ENCODE measurements around the gene ANKK1. TPM values are rescaled to one million over a fixed set of nuclear protein-coding genes. Genes with fewer than 3 reads are reported as not detected.

The ANKK1 gene, protein sequence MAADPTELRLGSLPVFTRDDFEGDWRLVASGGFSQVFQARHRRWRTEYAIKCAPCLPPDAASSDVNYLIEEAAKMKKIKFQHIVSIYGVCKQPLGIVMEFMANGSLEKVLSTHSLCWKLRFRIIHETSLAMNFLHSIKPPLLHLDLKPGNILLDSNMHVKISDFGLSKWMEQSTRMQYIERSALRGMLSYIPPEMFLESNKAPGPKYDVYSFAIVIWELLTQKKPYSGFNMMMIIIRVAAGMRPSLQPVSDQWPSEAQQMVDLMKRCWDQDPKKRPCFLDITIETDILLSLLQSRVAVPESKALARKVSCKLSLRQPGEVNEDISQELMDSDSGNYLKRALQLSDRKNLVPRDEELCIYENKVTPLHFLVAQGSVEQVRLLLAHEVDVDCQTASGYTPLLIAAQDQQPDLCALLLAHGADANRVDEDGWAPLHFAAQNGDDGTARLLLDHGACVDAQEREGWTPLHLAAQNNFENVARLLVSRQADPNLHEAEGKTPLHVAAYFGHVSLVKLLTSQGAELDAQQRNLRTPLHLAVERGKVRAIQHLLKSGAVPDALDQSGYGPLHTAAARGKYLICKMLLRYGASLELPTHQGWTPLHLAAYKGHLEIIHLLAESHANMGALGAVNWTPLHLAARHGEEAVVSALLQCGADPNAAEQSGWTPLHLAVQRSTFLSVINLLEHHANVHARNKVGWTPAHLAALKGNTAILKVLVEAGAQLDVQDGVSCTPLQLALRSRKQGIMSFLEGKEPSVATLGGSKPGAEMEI
- polyA plus RNA-seq (ENCODE audit: insufficient read length in 10 of 10) = under 1 TPM in 8 of 10 donors, not detected in 2; 0.09 to 0.48 (median 0.22) TPM
- long read RNA-seq, donor 1 = 0 reads
- long read RNA-seq, donor 2 = 0 reads
- long read RNA-seq, donor 3 = 0 reads
- long read RNA-seq, donor 4 = 0 reads
- long read RNA-seq, donor 5 = 0 reads
- long read RNA-seq, donor 6 = 0 reads
- long read RNA-seq, donor 7 = 0 reads
- long read RNA-seq, donor 8 = 0 reads
- long read RNA-seq, donor 9 = 0 reads

DNA sequence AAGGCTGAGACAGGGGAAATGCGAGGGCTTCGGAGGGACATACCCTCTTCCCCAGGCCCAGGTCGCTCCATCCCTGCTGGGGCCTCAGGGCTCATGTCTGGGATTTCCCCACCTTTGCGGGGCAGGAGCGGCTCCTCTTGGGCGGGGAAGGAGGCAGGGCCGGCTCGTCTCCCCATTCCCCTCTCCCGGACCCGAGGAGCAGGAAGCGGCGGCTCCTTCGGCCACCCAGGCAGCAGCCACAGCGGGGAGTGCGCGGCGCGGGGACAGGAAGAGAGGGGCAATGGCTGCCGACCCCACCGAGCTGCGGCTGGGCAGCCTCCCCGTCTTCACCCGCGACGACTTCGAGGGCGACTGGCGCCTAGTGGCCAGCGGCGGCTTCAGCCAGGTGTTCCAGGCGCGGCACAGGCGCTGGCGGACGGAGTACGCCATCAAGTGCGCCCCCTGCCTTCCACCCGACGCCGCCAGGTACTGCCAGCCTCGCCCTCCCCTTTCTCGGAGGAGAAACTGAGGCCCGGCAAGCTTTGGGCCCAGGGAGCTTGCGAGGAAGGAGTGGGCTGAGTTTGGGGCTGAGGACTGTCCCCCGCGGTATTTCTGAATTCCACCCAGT is at the start of gene ANKK1:
TSS of gene ANKK1 (plus strand) at position 175 of the 607 bp plus-strand sequence. CDS start at position 281, 106 bp downstream.
- peak in 1 of 3 donors; percentile 22 for DNase-seq

DNA sequence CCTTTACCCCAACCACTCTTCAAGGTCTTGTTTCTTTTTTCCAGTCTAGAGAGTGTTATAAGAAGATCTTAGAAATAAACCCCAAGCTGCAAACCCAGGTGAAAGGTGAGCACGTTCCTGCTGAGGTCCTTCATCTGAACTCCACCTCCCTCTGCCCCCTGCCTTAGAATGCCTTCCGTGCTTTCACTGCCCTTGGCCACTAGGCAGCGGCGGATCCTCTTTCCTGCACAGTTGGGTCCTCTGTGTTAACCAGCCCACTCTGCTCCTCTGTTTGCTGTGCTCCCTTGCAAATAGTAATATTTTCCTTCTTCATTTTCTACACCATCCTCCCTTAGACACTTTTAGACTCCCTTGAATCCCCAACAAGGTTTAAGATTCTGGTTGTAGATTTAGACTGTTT is 48.8 kb upstream of the ANKK1 start:
- no peak for DNase-seq

DNA sequence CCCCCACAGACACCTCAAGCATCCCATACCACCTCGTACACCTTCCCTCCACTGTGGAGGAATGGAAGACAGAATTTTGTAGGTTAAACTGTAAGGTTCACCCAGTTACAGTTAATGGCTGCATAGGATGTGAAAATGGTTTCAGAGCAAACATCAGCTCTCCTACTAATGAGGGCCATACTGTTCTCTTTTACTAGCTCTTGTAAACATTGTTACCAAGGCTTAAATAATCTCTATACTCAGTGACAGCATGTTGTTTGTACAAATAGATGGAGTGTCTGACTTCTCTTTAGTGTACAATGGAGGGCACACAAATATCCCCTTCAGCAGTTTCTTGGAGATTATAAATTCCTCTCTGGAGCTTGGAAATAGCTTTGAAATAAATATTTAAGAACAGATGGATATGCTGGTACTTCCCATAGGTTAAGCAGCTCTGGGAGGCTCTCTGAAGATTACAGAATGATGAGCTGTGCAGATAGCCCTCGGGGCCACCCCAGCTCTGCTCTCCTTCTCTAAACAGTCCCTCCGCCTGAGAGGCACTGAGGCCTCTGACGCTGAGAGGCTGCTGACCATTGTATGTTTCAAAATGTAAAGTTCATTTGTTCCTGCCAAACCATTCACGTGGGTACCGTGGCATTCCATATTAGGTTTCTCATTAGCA is 47.5 kb upstream of the ANKK1 start:
- DNase-seq = no peak

DNA sequence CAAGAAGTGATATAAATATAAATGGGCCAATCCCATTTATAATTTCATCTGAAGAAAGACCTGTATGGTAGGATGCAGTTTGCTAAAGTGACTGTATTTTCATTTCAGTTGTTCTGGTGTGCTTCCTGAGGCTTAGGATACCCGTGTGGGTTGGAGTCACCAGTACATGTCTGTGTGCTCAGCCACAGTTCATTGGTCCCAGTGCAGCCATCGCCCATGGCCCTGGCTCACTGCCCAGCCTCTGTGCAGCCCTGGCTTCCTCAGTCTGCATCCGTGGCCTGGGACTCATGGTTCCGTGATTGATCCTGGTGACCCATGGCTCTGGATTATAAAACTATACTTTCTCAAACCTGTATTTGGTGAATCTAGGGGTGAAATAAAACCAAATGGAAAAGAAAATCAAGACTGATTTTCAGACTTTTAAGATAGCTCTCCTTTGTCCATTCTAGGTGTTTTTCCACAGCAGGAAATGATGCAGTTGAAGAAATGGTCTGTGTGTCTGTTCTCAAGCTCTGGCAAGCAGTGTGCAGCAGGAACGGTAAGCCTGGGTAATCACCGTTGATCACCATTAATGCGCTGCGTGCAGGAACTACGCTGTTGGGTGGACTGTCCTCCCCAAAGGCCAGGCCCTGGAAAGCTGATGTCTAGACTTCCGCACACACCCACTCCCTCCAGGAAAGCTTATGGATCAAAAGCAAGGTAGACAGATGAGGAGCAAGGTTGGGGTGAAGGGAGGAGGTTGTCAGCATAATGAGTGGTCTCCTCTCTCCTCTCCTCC is 46.0 kb upstream of the ANKK1 start:
- no peak for DNase-seq

DNA sequence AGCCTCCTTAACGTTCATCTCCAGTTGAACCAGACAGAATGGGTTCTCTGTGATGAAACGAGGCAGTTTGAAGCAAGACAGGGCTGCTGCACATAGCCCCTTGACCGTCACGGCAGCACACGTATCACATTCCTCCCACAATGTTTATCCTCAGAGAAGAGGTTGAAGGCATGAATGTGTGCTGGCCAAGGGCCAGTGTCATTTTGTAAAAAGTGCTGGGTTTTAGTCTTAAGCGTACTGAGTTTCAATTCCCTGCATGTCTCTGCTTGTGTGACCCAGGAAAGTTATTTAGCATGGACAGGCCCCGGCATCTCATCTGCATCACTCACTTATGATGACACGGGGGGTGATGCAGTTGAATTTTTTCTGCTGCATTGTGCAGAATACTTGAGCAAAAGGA is 41.6 kb upstream of the ANKK1 start:
- no peak for DNase-seq

DNA sequence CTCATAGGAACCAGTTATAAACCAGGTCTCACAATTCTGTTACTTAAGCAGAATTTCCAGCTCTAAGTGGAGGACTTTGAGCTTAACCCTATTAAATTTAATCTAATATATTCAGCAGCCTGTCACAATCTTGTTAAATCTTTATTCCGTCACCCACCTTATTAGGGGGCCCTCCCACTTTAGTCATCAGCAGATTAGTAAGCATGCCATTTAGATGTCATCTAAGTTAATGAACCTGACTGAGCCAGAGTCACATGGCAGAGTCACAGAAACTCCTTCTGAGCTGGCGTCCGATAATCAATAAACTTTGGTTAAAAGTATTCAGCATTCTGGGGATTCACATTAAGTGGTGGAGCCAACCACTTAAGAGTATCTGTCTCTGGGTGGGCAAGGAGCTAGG is 38.1 kb upstream of the ANKK1 start:
- DNase-seq = no peak

DNA sequence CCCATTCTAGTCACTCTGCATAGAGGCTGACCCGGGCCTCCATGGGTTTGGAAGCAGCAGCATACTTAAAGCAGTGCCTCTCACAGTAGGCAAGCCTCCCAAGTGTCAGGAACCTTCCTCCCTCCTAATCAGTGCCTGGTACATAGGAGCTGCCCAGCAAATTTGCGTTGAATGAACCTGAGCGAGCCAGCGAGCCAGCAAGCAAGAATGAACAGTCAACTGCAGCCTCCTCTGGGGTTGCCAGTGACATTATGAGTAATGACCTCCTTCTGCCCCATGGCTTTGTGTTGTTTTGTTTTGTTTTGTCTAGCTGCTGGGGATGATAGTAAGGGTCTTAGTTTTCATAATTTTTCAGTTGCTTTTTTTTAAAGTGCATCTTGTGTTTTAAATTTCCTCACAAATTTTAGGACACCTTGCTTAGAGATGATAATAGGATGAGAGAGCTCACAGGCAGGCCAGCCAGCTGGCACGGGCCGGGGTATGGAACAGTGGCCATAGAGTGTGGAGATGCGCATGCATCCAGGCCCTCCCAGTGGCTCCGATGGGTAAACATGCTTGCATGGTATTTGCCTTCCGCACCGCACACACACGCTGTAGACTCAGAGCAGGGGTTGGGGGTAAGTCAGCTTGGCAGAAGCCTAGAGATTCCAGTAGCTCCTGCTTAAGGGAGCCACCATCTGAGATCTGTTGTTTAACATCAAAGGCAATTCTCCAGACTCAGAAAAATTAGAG is 37.1 kb upstream of the ANKK1 start:
- DNase-seq = no peak

DNA sequence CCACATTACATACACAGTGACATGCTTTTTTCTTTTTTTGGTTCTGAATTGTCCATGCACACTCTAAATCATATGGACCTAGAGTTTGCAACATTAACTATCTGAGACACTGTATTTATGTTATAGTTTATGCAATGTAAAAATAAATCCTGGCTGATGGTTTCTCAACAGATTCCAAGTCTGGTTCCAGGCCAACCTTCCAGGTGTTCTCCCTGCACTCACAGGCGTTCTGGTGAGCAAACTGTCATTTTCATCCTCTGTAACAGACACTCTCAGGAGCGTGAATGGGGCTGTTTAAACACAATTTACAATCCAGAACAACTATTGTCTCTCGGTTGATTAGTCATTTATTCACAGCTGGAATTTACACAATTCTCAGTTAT is 36.5 kb upstream of the ANKK1 start:
- DNase-seq = no peak

DNA sequence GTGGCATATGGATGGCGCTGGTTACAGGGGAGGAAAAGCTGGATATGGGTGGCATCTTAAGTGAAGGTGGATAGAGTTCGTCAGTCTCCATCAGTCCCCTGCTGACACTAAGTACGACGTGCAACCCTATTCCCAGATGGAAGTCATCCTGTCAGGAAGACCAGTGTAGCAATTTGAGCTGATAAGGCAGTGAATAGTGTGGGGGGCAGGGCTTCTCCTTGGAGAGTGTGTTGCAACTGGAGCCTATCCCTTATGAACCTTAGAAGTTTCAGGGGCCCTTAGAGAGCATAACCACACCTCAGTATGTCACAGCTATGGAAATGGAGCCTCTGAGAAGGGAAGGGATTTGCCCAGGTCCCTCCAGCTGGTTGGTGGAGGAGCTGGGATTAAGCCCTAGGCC is 36.1 kb upstream of the ANKK1 start:
- no peak for DNase-seq

DNA sequence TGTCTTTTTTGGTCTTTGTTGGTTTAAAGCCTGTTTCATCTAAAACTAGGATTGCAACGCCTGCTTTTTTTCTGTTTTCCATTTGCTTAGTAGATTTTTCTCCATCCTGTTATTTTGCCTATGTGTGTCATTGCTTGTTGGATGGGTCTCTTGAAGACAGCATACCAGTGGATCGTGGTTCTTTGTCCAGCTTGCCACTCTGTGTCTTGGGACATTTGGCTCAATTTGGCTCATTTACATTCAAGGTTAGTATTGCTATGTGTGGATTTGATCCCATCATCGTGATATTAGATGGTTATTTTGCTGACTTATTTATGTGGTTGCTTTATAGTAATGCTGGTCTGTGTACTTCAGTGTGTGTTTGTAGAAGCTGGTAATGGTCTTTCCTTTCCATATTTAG is 31.4 kb upstream of the ANKK1 start:
- DNase-seq = no peak

DNA sequence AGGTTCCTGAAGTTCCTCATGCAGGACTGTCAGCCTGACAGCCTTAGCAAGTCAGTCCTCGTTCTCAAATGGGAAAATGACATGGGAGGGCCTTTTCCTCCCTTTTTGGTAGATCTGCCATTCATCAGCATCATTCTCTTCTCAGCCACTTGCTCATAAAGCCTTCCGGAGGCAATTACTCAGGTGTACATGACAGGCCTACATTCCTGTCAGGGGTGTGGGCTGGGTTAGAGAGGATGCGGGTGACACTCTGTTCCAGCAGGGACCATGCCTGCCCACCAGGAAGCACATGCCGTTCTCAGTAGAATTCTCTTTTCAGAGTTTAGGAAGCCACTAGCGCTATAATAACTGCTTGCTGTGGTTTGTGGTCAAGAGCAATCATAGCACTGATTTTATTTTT is 24.2 kb upstream of the ANKK1 start:
- no peak for DNase-seq

DNA sequence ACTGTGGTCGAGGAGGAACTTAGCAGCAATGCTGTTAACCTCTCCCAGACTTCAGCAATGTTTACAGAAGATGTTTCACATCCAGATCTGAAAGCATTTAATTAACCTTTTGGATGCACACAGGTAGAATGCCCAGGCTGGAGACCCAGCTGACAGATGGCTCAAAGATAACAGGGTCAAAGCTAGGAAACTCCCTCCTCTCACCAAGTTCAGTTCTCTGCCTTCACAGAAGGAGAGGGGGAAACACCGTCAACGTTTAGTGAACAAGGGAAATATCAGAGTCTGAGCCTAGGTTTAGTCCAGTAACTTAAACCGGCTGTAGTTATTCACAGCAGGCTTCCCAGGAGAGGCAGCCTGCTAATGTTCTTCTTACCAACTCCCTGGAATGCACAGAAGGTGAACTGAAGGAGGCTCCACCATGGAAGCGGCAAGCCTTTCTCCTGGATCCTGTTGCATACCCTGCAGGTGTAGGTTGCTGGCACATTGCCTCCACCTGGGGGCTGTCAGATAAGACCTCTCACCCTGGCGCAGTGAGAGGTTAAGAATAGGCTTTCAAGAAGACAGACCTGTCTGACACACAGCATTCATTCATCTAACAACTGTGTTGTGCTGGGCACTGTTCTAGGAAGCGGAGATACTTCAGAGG is 23.5 kb upstream of the ANKK1 start:
- no peak for DNase-seq

DNA sequence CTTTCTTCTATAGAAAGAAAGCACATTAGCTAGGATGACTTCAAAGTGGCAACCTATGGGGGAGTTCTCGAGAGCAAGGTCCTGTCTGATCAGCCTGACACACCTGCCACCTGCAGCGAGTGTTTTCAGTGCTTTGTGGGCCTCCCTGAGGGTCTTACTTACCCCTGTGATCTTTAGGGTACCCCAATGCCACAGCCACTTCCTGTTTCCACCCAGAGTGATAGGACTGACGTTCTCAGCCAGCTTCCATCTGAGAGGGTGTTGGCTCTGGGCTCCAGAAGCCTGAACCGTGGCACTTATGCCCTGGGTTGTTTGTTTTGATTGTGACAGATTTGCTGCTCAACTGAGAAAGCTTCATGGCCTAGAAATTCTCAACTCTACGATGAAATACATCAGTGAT is 21.7 kb upstream of the ANKK1 start:
- no peak for DNase-seq

DNA sequence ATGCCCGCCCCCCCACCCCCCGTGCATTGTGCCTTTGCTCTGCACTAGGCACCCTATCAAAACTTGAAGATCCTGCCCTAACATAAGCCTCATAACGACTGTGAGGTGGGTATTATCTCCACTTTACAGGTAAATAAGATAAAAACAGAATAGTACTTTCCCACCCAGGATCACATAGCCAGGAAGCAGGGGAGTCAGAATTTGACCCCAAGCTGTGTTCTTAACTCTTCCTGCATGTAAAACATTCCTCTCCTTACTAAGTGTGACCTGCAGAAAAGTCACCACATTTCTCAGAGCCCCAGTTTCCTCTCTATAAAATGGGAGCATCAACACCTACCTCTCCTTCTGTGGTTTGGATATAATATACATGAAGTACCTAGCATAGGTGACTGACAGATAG is 18.2 kb upstream of the ANKK1 start:
- DNase-seq = no peak

DNA sequence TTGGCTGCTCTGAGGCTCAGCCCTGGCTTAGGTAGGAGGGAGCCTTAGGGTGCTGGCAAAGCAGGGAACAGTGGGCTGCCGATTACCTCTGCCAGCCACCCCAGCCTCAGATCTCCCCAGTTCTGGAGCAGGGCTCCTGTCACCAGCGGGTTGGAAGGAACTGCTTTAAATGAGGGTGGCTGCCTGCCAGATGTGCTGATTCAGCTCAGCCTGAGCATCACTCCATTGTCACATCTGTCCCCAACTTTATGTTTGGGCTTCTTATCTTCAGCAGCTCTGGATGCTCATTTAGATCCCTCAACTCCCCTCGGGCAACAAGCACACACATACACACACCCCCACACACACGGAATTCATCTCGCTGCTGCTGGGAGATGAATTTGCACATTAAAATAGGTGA is 16.9 kb upstream of the ANKK1 start:
- DNase-seq = no peak

DNA sequence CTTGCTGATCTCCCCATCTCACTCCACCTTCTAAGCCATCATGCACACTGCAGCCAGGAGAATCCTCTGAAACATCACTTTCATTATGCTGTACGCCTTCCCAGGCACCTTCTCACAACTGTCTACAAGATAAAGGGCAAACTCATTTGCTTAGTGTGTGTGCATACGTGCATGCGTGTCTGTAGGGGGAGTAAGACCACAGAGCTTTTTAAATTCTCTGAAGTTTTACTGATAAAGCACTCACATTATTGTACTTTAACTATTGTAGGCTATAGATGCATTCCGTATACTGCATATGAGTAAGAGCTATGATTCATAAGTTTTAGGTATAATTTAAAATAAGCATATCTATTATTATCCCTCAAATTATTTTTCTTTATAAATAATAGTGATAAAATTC is 15.3 kb upstream of the ANKK1 start:
- DNase-seq = no peak

DNA sequence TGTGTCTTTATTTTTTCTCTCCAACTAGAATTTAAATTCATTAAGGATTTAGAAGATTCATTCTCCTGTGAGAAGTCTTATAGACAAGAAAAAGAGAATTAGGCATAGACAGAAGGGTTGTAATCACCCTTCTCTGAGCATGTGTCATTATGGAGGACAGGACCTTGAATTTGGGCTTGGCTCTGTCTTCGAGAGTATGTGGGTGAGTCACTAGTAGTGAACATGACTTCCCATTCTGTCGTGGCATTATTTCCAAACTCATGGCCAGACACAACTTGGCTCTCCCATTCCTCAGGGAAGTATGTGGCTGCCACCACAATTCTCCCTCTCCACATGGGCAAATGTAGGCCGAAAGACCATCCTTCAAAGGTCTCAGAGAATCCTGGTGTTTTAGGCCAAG is 14.3 kb upstream of the ANKK1 start:
- no peak for DNase-seq

DNA sequence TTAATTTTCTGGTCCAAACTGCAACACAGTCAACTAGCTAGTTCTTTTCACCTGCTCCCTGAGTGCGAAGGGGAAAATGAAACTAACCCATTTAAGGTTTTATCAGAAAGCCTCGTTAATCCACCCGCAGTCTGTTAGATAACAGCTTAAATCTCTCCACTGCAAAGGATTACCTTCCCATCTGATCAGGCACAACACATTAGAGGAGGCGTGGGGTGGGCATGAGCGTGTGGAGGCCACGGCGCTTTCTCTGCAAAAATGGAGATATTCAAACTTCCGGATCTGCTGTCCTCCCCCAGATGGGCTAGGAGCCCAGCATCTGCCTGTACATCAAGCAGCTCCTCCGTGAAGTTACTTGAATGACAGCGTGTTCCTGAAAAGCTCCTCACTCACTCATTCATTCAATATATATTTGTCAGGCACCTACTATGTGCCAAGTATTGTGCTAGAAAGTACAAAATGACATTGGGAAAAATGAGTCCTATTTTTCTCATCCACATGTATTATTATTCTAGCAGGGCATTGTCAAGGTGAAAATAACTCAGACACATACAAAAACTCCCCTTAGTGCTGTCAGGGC is 13.5 kb upstream of the ANKK1 start:
- no peak for DNase-seq

DNA sequence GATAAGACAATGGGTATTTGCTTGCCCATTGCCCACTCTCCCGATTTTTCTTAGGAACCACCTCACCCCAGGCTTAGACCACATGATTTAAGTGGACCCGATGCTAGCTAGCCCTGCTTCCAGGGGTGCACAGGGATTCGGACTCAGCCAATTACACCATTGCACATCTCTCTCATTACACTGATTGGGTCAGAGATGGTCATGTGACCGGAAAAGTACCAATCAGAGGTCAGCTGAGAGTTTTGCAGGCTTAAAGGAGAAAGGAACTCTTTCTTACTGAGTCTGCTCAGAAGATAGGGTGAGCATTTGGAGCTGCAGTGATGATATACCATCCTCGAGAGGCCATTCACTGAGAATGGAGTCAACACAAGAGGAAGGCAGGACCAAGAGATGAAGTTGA is 12.2 kb upstream of the ANKK1 start:
- DNase-seq = no peak
